Stimulated activated naive B cell treated with anti-CD40 and anti-IgM and Interleukin-4, amounts not matched to agents 10 μg/mL and 1 μg/mL and 100 μg/mL, for 72 hours (primary cell): ENCODE results near the gene POLQ.
"Not testable (repeated sequence)": the region's sequence is repeated elsewhere in the genome, so short reads cannot be mapped to it uniquely, and the experiment has no call there.

Experiments
- ATAC-seq, 2 donors: fragments of 150-1000 bp; cut with Tn5 transposase; replicated peaks; 2 replicates each; pipeline ENCODE4 v1.10.0; 2021; ENCODE audit warnings: moderate library complexity in 1 of 2
- DNase-seq: peaks from one replicate; pipeline ENCODE4 v3.0.0; 2021
- H3K27ac Mint-ChIP-seq: one replicate; pipeline ENCODE4 v1.8.0; 2022; ENCODE audit warnings: mild to moderate bottlenecking, mixed read lengths
- H3K27me3 Mint-ChIP-seq, 2 donors: one replicate each; pipeline ENCODE4 v1.8.0; 2022; ENCODE audit warnings: mixed read lengths in 2 of 2
- H3K36me3 Mint-ChIP-seq, 2 donors: one replicate each; pipeline ENCODE4 v1.8.0; 2022; ENCODE audit warnings: mixed read lengths in 2 of 2, mild to moderate bottlenecking in 1 of 2
- H3K4me1 Mint-ChIP-seq, 2 donors: one replicate each; pipeline ENCODE4 v1.8.0; 2022; ENCODE audit warnings: mixed read lengths in 2 of 2, mild to moderate bottlenecking in 1 of 2
- H3K4me3 Mint-ChIP-seq, 2 donors: one replicate each; pipeline ENCODE4 v1.8.0; 2022; ENCODE audit warnings: mild to moderate bottlenecking in 2 of 2, mixed read lengths in 2 of 2, moderate library complexity in 1 of 2
- H3K9me3 Mint-ChIP-seq, 2 donors: one replicate each; pipeline ENCODE4 v1.8.0; 2022; ENCODE audit warnings: mixed read lengths in 2 of 2, mild to moderate bottlenecking in 1 of 2

POLQ gene

DNA sequence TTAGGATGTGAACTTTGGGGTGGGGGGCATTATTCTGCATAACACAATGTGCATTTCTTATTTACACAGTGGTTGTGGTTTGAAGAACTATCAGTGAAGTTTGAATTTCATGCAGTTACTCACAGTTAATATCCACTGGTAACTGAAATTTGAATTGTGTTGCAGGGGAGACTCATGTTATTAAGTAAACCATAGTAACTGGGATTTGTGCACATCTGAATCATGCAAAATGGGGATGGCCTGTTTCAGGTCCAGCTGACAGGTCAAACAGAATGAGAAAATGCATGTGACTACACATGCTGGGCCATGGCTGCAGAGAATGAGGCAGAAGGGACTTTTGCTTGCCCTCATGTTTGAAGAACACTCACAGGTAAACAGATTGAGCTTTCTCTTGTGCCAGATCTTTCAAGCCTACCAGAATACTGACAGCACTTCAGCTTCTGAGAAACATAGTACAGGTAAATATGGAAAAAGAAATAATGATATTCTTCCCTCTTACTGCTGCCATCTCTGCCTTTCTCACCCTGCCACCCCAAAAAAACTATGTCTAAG is 115.0 kb downstream of the POLQ start:
- DNase-seq (no peak), ATAC-seq (no peak)
- H3K27ac Mint-ChIP-seq, result no peak overlapping the region
- H3K27me3 Mint-ChIP-seq, result no peaks in the 10 kb centered on the region
- H3K4me1 Mint-ChIP-seq, result peaks cover 3 to 6% of the 10 kb centered on the region in 2 donors
- no peak overlapping the region for H3K4me3 Mint-ChIP-seq
- peaks cover 1 to 8% of the 10 kb centered on the region in 2 donors for H3K36me3 Mint-ChIP-seq
- no peaks in the 10 kb centered on the region for H3K9me3 Mint-ChIP-seq

DNA sequence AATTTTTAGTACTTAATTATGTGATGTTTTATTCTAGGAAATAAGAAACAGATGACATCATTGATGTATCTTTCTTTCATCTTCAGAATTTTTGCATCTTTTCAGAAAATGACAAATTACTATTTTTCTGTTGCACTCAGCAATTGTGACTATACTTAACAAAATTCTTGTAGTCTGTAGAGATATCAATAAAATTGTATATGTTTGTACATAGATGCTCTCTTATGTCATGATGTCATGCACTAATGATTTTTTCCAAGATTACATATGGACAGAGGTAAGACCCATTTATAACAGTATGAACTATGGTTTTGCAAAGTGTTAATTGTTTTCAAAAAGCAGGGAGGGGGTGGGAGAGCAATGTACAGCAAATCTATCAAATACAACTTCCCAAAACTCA is 121.2 kb downstream of the POLQ start:
- no peaks in the 10 kb centered on the region for H3K9me3 Mint-ChIP-seq
- DNase-seq, result no peak
- H3K4me3 Mint-ChIP-seq, result no peak overlapping the region
- H3K27me3 Mint-ChIP-seq, result no peaks in the 10 kb centered on the region
- no peaks in the 10 kb centered on the region for H3K36me3 Mint-ChIP-seq
- no peak for ATAC-seq
- H3K27ac Mint-ChIP-seq, result no peak overlapping the region
- H3K4me1 Mint-ChIP-seq, result no peaks in the 10 kb centered on the region

DNA sequence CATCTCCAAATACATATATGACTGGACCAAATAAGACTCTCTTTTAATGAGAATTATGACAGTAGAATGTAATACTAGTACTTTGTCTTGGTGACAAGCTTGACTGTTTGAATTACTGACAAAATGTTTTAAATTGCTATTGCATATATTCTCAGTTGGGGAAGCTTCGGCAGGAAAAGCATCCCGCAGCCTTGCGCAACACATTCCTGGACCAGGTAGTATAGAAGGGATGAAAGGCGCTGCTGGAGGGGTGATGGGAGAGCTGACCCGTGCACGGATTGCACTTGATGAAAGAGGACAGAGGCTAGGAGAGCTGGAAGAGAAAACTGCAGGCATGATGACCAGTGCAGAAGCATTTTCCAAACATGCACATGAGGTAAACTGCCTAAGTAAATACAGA is 127.6 kb downstream of the POLQ start:
- Mint-ChIP-seq H3K4me3 (no peak overlapping the region), H3K27ac (peak overlapping the region; percentile 0), H3K36me3 (no peaks in the 10 kb centered on the region), H3K9me3 (no peaks in the 10 kb centered on the region), H3K27me3 (no peaks in the 10 kb centered on the region), H3K4me1 (no peaks in the 10 kb centered on the region)
- DNase-seq, result no peak
- ATAC-seq, result no peak

DNA sequence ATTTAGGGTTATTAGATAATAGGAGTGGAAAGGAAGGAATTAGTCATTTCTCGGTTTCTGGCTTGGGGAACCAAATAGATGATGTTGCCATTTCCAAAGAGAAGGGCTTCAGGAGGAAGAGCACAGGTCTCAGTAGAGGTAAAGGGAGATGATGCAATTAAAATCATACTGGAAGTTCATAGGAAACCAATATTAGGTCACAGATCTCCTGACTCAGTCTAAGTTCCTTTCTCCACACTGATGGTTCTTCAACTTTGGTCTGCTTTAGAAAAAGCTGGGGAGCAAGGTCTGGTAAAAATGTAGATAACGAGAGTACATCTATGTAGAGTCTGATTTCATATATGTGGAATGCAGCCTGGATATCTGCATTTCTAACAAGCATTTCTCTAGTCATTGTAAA is 130.9 kb downstream of the POLQ start:
- Mint-ChIP-seq H3K9me3 (no peaks in the 10 kb centered on the region), H3K4me3 (no peak overlapping the region), H3K36me3 (no peaks in the 10 kb centered on the region), H3K4me1 (no peaks in the 10 kb centered on the region), H3K27me3 (no peaks in the 10 kb centered on the region), H3K27ac (no peak overlapping the region)
- no peak for DNase-seq
- ATAC-seq, result no peak

DNA sequence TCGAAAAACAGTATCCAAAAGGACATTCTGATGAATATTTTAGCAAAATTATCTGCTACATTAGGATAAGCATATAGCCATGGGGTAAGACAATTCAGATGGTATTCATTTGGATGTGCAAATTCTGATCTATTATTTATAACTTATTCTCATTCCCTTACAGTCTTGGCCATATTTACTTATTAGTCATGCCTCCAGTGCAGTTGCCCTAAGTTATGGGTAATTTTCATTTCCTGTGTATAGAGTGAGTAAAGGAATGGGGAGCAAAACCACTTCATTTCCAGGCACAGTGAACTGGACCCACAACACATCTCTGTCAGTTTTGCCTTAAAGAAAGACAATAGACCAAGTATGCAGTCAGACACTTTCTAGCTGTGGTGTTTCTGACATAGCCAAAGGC is 134.3 kb downstream of the POLQ start:
- no peaks in the 10 kb centered on the region for H3K36me3 Mint-ChIP-seq
- no peak overlapping the region for H3K4me3 Mint-ChIP-seq
- no peak for DNase-seq
- no peak for ATAC-seq
- no peaks in the 10 kb centered on the region for H3K9me3 Mint-ChIP-seq
- no peak overlapping the region for H3K27ac Mint-ChIP-seq
- H3K27me3 Mint-ChIP-seq, result no peaks in the 10 kb centered on the region
- H3K4me1 Mint-ChIP-seq, result no peaks in the 10 kb centered on the region

DNA sequence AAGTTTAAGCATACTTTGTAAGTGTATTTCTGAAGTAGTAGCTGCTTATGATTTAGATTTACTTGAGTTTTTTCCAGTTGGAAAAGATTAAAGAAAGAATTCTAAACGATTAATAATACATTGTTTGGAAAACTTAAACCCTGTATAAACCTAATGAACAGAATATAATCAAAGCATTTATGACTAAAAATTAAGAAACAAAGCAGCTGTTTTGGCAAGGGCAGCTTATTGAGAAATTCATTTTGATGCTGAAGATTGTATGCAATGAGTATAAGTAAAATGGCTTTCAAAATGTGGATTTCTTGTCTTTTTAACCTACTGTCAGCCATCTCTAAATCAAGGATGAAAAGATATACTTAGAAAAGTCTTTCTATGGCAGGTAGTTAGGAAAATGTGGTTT is 140.2 kb downstream of the POLQ start:
- no peak for ATAC-seq
- no peaks in the 10 kb centered on the region for H3K4me1 Mint-ChIP-seq
- DNase-seq, result no peak

DNA sequence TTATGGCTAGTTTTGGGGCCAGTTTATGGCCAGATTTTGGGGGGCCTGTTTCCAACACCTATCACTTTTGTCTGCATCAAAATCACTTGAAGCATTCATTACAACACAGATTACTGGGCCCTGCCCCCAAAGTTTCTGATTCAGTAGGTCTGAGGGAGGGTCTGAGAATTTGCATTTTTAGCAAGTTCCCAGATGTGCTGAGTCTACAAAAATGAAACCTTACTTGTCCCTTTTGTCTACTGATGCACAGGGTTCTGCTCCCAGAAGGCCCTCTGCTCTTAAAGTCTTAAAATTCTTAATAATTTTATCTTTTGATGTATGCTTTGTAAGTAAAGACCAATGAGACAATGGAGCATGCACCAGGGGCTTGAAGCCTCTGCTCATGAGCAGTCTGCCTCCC is 146.0 kb downstream of the POLQ start:
- peaks cover 0 to 3% of the 10 kb centered on the region in 2 donors for H3K9me3 Mint-ChIP-seq
- H3K4me1 Mint-ChIP-seq, result no peaks in the 10 kb centered on the region
- H3K4me3 Mint-ChIP-seq, result no peak overlapping the region
- peaks cover 5 to 16% of the 10 kb centered on the region in 2 donors for H3K27me3 Mint-ChIP-seq
- H3K36me3 Mint-ChIP-seq, result no peaks in the 10 kb centered on the region
- no peak for ATAC-seq
- DNase-seq, result no peak
- no peak overlapping the region for H3K27ac Mint-ChIP-seq

More for the DNA sequence above, 140.2 kb downstream of the POLQ start:
- Mint-ChIP-seq H3K27me3 (no peaks in the 10 kb centered on the region), H3K9me3 (no peaks in the 10 kb centered on the region), H3K36me3 (no peaks in the 10 kb centered on the region), H3K4me3 (no peak overlapping the region), H3K27ac (no peak overlapping the region)

DNA sequence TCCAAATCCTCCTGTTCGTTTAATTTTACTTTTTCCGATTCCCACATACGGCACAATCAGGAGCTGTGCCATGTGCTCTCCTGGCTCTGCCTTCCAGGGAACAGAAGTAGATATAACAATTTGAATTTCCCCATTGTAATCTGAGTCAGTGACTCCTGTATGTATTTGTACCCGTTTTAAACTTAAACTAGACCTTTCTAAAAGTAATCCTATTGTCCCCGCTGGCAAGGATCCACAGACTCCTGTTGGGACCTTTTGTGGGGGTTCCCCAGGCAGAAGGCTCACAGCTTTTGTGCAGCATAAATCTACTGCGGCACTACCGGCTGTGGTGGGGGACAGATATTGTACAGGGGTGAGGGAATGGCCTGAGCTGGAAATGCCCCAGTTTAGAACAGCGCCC is 147.7 kb downstream of the POLQ start:
- H3K27me3 Mint-ChIP-seq, result peaks cover 11 to 23% of the 10 kb centered on the region in 2 donors
- not testable (repeated sequence) for DNase-seq, ATAC-seq, H3K36me3 Mint-ChIP-seq, H3K9me3 Mint-ChIP-seq, H3K4me3 Mint-ChIP-seq, H3K4me1 Mint-ChIP-seq, H3K27ac Mint-ChIP-seq

DNA sequence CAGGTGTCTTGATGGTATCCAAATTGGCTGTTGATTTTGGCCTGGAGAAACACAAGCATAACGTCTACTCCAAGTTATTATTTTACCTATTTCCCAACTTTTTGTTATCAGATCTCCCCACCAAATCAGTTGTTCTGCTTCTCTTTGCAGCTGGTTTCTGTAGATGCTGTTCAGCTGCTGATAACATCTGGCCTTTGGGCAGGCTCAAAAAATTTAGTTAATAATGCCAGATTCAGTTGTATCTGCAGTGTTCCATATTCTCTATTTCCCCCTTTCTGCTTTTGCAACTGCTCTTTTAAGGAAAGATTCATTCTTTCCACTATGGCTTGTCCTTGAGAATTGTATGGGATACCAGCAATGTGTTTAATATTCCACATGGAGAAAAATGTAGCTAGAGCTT is 149.8 kb downstream of the POLQ start:
- ATAC-seq, H3K27ac Mint-ChIP-seq, H3K4me3 Mint-ChIP-seq, H3K36me3 Mint-ChIP-seq, H3K9me3 Mint-ChIP-seq, H3K4me1 Mint-ChIP-seq, DNase-seq: not testable (repeated sequence)
- H3K27me3 Mint-ChIP-seq, result peaks cover 12 to 30% of the 10 kb centered on the region in 2 donors

DNA sequence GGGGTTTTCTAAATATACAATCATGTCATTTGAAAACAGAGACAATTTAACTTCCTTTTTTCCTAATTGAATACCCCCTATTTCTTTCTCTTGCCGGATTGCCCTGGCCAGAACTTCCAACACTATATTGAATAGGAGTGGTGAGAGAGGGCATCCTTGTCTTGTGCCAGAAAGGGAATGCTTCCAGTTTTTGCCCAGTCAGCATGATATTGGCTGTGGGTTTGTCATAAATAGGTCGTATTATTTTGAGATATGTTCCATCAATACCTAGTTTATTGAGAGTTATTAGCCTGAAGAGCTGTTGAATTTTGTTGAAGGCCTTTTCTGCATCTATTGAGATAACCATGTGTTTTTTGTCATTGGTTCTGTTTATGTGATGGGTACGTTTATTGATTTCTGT is 157.5 kb downstream of the POLQ start:
- H3K27ac Mint-ChIP-seq, H3K4me1 Mint-ChIP-seq, H3K27me3 Mint-ChIP-seq, ATAC-seq, H3K36me3 Mint-ChIP-seq, H3K4me3 Mint-ChIP-seq, DNase-seq: not testable (repeated sequence)
- H3K9me3 Mint-ChIP-seq, result peaks cover 4 to 11% of the 10 kb centered on the region in 2 donors
